GM20000 (cell line): ENCODE results near the gene IL22RA2.
A peak's percentile ranks its signal among the peaks of the same experiment; 100 is the strongest.

Source experiments
- DNase-seq: peaks from one replicate; pipeline ENCODE4 v3.0.0; 2012; ENCODE audit warnings: low spot score
- TF ChIP-seq, protein P1 (sequence below): IDR thresholded peaks from 2 replicates; pipeline ENCODE4 v1.5.1; 2012; ENCODE audit warnings: mild to moderate bottlenecking, control low read depth; ENCODE audit errors: extremely low read depth, missing control alignments

IL22RA2 gene

DNA sequence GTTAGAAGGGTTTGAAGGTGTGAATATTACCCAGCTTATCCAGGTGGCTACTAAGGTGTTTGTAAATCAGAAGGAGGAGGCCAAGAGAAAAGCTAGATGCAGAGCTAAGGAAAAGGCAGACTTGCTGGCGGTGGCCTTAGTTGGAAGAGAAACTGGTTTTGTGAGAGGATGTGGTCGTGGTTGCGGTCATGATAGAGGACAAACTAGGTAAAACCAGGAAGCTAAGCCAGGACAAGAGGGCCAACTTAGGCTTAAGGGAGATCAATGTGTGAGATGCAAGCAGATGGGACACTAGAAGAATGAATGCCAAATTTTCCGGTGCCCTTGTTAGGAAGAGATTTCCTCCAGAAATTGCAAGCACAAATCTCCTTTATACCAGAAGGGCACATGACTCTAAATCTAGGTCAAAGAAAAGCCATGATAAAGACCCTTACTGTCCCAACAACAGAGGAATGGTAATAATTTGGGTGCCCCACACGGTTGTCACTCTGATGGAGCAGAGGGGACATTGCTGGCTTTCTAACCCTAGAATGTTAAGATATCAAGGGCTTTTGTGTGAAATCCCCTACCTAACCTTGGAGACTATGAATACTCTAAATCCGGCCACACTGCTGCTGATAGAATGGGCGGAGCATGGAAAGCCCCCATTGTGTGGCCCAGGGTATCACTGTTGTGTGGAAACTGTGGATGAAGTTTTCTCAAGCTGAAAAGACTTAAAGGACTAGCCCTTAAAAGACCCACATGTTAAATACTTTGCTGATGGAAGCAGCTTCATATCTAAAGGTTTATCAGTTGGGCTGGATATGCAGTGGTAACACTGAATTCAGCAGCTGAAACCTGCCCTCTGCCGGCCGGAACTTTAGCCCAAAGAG, 7.8 kb downstream of the IL22RA2 start:
- TF ChIP-seq, protein P1, sequence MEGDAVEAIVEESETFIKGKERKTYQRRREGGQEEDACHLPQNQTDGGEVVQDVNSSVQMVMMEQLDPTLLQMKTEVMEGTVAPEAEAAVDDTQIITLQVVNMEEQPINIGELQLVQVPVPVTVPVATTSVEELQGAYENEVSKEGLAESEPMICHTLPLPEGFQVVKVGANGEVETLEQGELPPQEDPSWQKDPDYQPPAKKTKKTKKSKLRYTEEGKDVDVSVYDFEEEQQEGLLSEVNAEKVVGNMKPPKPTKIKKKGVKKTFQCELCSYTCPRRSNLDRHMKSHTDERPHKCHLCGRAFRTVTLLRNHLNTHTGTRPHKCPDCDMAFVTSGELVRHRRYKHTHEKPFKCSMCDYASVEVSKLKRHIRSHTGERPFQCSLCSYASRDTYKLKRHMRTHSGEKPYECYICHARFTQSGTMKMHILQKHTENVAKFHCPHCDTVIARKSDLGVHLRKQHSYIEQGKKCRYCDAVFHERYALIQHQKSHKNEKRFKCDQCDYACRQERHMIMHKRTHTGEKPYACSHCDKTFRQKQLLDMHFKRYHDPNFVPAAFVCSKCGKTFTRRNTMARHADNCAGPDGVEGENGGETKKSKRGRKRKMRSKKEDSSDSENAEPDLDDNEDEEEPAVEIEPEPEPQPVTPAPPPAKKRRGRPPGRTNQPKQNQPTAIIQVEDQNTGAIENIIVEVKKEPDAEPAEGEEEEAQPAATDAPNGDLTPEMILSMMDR, result no peak
- DNase-seq, result peak; percentile 32

- DNase-seq, result no peak
- TF ChIP-seq, protein P1, result no peak
Observed at GRCh38 chr6:137163732-137164318, 9.6 kb downstream of the IL22RA2 start.

DNA sequence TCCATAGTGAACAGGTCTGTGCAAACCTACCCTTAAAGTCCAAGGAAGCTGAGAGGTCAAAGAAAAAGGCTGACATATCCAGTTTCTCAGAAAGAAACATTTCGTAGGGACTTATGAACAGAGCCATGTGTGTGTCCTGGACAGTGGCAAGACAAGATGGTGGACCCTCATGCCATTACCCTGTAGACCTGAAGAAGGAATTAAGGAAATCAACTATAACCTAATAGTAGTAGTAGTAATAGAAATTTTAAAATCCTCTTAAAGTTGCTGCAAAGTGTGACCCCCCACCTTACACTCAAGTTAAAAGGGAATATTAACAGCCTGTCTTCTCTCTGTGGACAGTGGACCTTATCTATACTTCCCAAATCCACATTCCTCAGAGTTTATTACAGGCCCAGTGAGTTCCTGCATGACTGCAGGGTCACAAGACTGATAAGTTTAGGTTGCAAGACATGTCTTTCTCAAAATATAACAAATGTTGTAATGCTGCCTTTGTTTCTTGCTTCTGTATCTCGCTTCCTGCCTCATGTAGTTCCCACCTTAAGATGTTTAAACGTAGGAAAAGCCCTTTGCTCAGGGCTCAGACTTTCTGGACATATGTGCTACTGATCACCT, 10.6 kb downstream of the IL22RA2 start:
- no peak for DNase-seq
- TF ChIP-seq, protein P1, result no peak

DNA sequence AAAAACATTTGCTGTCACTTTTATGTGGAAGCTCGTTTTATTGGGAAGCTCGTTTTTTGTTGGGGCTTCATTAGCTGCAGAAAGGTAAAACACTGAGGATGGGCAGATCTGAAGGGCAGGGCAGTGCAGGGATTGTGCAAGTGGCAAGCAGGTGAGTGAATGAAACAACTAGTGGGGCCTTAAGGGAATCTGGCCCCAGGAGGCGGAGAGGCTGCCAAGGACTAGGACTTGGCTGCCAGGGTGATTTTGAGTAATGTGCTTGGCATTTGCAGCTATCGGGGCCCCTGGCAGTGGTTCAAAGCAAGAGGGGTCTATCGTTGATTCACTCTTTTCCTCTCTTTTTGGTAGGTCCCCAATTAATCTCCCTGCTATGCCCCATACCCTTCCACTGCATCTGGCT, 11.5 kb downstream of the IL22RA2 start:
- no peak for DNase-seq
- TF ChIP-seq, protein P1, result no peak

DNA sequence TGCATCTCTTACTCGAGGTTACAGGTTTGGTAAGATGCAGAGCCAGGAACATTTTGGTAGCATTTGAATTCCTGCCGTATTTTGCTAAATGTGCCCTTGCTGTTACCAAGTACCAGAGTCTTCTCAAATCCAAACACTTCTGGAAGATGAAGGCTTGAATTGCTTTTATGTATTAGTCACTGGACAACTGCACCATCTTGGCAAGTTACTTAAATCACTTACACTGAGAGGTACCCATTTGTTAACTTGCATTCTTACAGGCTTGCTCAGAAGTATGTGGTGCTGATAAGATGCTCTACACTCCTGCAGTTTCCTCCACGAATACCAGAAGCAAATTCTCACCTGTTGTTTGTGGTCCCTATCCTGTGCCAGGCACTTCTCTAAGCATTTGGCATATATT, 12.7 kb downstream of the IL22RA2 start:
- no peak for DNase-seq
- TF ChIP-seq, protein P1, result no peak

- DNase-seq, result no peak
- TF ChIP-seq, protein P1, result no peak
Observed at GRCh38 chr6:137159912-137160311, 13.5 kb downstream of the IL22RA2 start.

GRCh38 chr6:137157601-137158000, 15.8 kb downstream of the IL22RA2 start:
- no peak for DNase-seq
- TF ChIP-seq, protein P1, result no peak
